GM12891 (cell line): ENCODE results near the gene GJD2.

ENCODE experiments used
- POLR2A ChIP-seq: IDR thresholded peaks from 2 replicates; pipeline ENCODE4 v1.6.1; 2011; ENCODE audit warnings: low read depth, low read length, control low read depth
- POLR2AphosphoS5 ChIP-seq: IDR thresholded peaks from 2 replicates; pipeline ENCODE4 v1.6.1; 2011; ENCODE audit warnings: low read depth, low read length, control low read depth
- SPI1 ChIP-seq: IDR thresholded peaks from 2 replicates; pipeline ENCODE4 v1.6.1; 2011; ENCODE audit warnings: low read depth, low read length, control low read depth
- TAF1 ChIP-seq: IDR thresholded peaks from 2 replicates; pipeline ENCODE4 v1.6.1; 2011; ENCODE audit warnings: low read depth, low read length, control low read depth

GRCh38 chr15:34729886-34730285, 24.9 kb downstream of the GJD2 start:
- TF ChIP-seq POLR2A (no peak), POLR2AphosphoS5 (no peak), TAF1 (no peak), SPI1 (no peak)
